Activated T-cell treated with anti-CD3 and anti-CD28 coated beads for 1 hour (primary cell): ENCODE data around the gene GSTM5.
"Not testable (repeated sequence)": the region's sequence is repeated elsewhere in the genome, so short reads cannot be mapped to it uniquely, and the experiment has no call there.

Experiments used
- DNase-seq: peaks from one replicate; pipeline ENCODE4 v3.0.0-alpha.2; 2020; ENCODE audit warnings: low read depth

Gene GSTM5

DNA sequence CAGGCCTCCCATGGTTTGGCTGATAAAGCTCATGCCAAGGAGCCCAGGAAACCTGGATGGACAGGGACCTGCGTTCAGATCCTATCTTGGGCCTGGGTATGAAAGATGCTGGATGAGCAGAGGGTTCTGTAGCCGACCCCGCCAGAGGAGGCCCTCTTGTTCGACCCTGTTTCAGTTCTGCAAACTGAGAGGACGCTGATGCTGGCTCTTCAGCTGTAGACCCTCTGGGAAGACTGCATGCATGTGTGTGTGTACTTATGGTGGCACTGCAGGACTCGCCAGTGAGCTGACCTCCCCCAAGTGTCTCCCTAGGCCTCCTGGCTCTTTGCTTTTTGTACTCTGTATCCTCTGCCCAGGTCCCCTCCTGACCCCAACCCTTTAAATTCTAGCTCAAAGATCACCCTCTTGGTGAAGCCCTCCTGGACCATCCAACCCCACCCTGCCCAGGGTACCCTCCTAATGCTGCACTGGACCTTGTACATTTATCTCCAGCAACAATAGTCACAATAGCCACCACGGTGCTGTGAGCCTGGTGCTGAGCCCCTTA lies 50.1 kb downstream of the GSTM5 start:
- DNase-seq, result no peak

DNA sequence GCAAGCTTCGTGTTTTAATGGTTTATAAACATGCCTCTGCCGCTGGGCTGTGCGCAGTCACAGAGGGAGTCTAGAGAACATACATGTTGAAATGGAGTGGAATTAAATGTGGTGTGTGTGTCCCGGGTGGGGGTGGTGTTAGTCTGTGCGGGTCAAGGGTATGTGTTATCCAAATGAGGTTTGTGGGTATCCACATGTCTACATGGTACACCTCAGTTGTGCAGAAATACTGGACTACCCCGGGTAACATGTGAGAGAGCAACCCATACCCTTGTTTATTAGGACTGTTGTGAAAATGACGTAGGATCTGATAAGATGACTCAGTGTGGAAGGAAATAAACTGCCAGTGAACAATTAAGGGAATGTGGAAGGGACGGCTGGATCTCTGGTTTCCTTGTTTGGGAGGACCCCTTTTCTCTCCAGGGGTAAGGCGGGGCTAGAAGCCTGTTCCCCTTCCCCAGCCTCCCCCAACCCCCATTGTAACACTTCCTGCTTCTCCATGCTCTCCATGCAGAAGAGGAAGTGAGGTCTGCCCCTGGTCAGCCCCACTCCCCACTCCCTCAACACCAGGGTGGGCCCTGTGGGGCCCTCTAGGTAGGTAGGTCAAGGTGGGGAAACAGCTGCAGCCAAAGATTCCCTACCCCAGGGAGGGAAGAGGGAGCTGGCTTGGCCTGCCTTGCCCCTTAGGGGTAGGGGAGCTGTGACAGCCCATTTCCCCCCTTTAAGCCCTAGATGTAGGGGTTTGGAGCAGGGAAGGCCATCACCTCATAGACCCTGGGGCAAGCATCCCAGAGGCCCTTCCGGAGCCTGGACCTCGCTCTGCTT lies 51.0 kb downstream of the GSTM5 start:
- no peak for DNase-seq

DNA sequence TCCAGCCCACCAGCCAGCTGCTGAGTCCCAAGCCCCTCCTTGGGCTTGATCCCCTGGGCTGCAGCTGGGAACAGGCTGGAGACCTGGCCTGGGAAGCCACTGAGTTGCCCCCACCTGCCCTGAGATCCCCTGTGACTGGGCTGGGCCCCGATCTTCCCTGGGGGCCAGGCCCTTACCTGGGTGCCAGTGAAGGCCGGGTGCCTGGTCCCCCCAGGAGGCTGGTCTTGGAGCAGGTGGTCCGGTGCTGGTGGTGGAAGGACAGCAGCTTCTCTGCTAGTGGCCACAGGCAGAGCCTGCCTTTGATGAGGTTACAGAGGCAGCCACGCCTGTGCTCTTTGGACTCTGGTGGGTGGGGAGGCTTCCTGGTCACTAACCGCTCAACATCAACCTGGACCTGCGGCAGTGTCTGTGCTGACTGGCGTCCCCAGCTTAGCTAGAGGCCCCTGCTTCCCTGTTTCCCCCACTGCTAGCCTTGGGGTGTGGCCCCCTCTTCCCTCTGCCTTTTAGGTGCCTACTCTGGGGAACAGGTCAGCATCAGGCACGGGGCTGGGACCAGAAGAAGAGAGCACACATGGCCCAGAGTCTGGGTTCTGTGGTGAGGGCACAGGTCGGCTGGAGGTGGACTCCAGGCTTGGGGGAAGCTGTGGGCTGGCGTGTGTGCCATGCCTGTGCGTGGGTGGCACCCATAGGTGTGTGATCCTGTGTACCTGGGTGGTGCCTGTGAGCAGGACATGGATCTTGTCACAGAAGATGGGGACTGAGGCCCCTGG lies 51.8 kb downstream of the GSTM5 start, which contains the start of gene EPS8L3:
EPS8L3 (minus strand) TSS at position 278 of the 770 bp plus-strand sequence. CDS start 2,174 bp downstream, outside the sequence.
- no peak for DNase-seq

DNA sequence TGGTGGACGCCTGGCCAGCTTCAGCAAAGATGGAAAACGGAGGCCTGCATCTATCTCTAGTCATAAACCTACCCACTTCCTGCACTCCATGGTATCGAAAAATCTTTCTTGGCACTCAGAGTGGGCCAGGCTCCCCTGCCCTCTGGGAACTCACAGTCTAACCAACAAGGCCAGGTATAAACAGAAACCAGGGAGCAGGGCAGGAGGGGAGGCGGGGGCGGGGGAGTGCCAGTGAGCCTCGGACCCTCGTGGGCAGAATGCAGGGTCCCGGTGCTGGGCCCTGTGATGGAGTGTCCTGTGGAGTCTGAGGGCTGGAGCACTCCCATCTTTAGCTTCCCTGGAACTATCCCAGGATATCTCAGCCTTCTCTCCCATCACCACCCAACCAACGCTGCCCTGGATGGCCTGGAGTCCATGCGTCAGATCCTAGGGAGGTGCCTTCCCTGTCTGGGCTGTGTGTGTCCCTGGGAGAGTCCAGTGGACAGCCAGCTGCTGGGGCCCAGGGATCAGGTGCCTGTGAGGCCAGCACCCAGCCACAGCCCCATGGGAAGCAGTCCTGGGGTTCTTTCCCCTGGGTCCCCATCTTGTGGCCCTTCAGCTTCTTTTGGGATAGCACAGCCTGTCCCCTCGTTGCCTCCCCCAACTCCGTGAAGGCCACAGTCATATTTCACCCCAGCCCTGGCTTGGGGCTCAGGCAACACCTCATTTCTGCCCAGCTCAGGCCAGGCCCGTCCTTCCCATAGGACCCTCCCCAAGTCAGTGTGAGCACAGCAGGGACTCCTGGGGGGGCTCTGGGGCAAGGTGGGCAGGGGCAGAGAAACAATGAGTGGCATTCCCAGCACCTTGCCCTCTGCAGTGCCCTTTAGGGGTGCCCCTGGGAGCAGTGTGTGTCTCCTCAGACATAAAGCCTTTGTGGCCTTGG lies 52.8 kb downstream of the GSTM5 start:
- no peak for DNase-seq

DNA sequence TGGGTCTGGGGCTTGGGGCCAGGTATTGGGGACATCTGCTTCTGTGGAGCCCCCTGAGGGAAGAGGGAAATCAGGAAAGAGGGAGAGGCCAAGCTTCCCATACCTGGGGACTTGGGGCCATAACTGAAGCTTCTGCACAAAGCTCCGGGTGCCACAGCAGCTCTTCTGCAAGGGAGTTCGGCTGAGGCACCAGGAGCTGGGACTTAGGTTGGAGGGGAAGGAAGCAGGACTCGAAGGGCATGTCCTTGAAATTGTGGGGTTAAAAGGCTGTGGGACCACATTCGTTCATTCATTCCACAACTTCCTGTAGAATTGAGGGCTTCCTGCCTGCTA lies 53.4 kb downstream of the GSTM5 start:
- no peak for DNase-seq

DNA sequence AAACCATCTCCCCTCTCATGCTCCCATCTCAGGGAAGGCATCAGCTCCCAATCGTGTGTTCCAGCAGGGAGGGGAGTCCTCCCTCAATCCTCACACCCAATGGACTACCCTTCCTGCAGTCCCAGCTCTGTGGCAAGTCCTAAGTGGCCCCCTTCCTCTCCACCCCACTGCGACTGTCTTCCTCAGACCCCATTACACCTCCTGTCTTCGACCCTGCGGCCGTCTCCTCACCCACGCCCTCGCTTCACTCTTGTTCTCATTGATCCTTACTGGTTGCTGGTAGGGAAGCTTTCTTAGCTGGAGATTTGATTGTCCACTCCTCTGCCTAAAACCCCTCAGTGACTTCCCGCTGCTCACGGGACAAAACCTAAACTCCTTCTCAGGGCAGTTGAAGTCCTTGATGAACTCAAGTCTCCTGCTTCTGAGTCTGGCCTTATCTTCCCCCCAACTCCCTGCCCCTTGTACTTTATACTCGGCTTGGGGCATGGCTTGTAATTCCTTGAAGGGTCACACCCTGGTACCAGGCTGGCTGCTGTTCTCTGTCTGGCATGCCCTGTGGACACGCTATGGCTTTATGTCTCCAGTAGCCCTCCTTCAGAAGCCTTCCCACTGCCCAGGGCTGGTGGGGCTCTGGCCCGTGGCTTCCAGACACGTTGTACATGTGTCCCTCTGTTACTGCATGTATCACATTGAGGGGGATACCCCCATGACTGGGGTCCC lies 54.0 kb downstream of the GSTM5 start:
- DNase-seq, result no peak

DNA sequence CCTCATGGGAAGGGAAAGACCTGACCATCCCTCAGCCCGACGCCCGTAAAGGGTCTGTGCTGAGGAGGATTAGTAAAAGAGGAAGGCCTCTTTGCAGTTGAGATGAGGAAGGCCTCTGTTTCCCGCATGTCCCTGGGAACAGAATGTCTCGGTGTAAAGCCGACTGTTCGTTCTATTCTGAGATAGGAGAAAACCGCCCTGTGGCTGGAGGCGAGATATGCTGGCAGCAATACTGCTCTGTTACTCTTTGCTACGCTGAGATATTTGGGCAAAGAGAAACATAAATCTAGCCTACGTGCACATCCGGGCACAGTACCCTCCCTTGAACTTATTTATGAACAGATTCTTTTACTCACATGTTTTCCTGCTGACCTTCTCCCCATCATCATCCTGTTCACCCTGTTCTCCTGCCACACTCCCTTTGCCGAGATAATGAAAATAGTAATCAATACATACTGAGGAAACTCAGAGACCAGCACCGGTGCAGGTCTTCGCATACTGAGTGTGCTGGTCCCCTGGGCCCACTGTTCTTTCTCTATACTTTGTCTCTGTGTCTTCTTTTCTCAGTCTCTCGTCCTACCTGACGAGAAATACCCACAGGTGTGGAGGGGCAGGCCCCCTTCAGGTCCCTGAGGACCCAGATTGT lies 55.1 kb downstream of the GSTM5 start:
- DNase-seq, result not testable (repeated sequence)
